ENCODE measurements around the gene THTPA. TPM values are rescaled to one million over a fixed set of nuclear protein-coding genes. Genes with fewer than 3 reads are reported as not detected.

THTPA gene
- total and polyA plus RNA-seq, 2 of the 13 experiments (the other 11 are each of a cell fraction or from before 2014, with no cell fraction given), result 7.4 to 8.7 TPM

GRCh38 chr14:23588884-23589598 lies 33.0 kb downstream of the THTPA start (continued):
- TF ChIP-seq PLSCR1 (CRISPR knock-in tag; IDR thresholded peaks at IDR 0.05; ENCODE audit: borderline replicate concordance), result no peak
- TF ChIP-seq ZNF207 (IDR thresholded peaks at IDR 0.05; ENCODE audit: borderline replicate concordance), result no peak
- peak; percentile 18 to 35; a peak in 2 of 4 replicates for TF ChIP-seq MAFK (conservative IDR thresholded peaks at IDR 0.05 in 1 of 2, IDR thresholded peaks at IDR 0.05 in 1 of 2; ENCODE audit: low read length in 2 of 2)
- no peak for TF ChIP-seq FOSL1 (CRISPR knock-in tag; IDR thresholded peaks at IDR 0.05; ENCODE audit: borderline replicate concordance)
- peak; percentile 89 for TF ChIP-seq ZIK1 (CRISPR knock-in tag; IDR thresholded peaks at IDR 0.05; ENCODE audit: borderline replicate concordance, low read depth)
- TF ChIP-seq ZFY (CRISPR knock-in tag; IDR thresholded peaks at IDR 0.05), result peak; percentile 71
- TF ChIP-seq LRRFIP1 (CRISPR knock-in tag; conservative IDR thresholded peaks at IDR 0.05), result peak; percentile 90
- TF ChIP-seq POGK (CRISPR knock-in tag; conservative IDR thresholded peaks at IDR 0.05), result peak; percentile 98
- TF ChIP-seq NR1H2 (CRISPR knock-in tag; IDR thresholded peaks at IDR 0.05; ENCODE audit: borderline replicate concordance, low read depth), result no peak
- TF ChIP-seq ZNF333 (CRISPR knock-in tag; IDR thresholded peaks at IDR 0.05; ENCODE audit: borderline replicate concordance), result peak; percentile 92; the same call in 1 of the 2 replicates
- TF ChIP-seq ZNF670 (CRISPR knock-in tag; IDR thresholded peaks at IDR 0.05; ENCODE audit: borderline replicate concordance), result no peak; the same call in 1 of the 2 replicates
- TF ChIP-seq SMARCC2 (IDR thresholded peaks at IDR 0.05), result no peak
- TF ChIP-seq ZNF879 (CRISPR knock-in tag; IDR thresholded peaks at IDR 0.05), result no peak
- no peak for TF ChIP-seq JUNB (CRISPR knock-in tag; IDR thresholded peaks at IDR 0.05; ENCODE audit: borderline replicate concordance)
- peak; percentile 50; the same call in 1 of the 2 replicates for TF ChIP-seq ZNF746 (CRISPR knock-in tag; IDR thresholded peaks at IDR 0.05)
- peak; percentile 78 for TF ChIP-seq HIVEP1 (CRISPR knock-in tag; IDR thresholded peaks at IDR 0.05)
- peak; percentile 87; the same call in 1 of the 2 replicates for TF ChIP-seq THAP9 (CRISPR knock-in tag; IDR thresholded peaks at IDR 0.05; ENCODE audit: borderline replicate concordance)
- peak in 1 of 2 experiments; percentile 48; a peak in 1 of 4 replicates for TF ChIP-seq ATF4 (CRISPR knock-in tag; IDR thresholded peaks at IDR 0.05)
- peak; percentile 89 for TF ChIP-seq U2AF1 (optimal IDR thresholded peaks at IDR 0.05; ENCODE audit: low read depth, low read length)
- TF ChIP-seq HHEX (CRISPR knock-in tag; IDR thresholded peaks at IDR 0.05), result peak; percentile 30

Data from HepG2 (cell line).